Cardiac muscle cell (in vitro differentiated cells and primary cell): ENCODE results near the gene MLLT10. TPM values are rescaled to one million over a fixed set of nuclear protein-coding genes. Genes with fewer than 3 reads are reported as not detected.
A peak's percentile ranks its signal among the peaks of the same experiment; 100 is the strongest.

Source experiments
- DNase-seq, 2 donors: peaks; one replicate each; pipeline versions ENCODE4 v3.0.0 to v3.0.0-alpha.2; 2010 to 2017; ENCODE audit warnings: low read depth in 1 of 2, low spot score in 1 of 2
- H3K27ac ChIP-seq: fragments of 200-600 bp; sonication (generic); 2 replicates; pipeline ENCODE4 v1.5.1; 2016
- H3K27me3 ChIP-seq: fragments of 200-600 bp; sonication (generic); 2 replicates; pipeline ENCODE4 v1.6.0; 2016; ENCODE audit warnings: control low read depth
- H3K36me3 ChIP-seq: fragments of 200-600 bp; sonication (generic); 2 replicates; pipeline ENCODE4 v1.5.1; 2016; ENCODE audit warnings: control low read depth
- H3K4me1 ChIP-seq: fragments of 200-600 bp; sonication (generic); 2 replicates; pipeline ENCODE4 v1.8.1; 2017; ENCODE audit warnings: low read depth, mild to moderate bottlenecking, mixed run types
- H3K4me3 ChIP-seq: fragments of 200-600 bp; sonication (generic); 2 replicates; pipeline ENCODE4 v1.5.1; 2016; ENCODE audit warnings: mild to moderate bottlenecking
- H3K9me3 ChIP-seq: fragments of 200-600 bp; sonication (generic); 2 replicates; pipeline ENCODE4 v1.5.1; 2017; ENCODE audit warnings: low read depth, mild to moderate bottlenecking, control low read depth
- polyA plus RNA-seq: library from polyadenylated mRNA; unstranded; fragments of >200 nt; fragmentation: Nextera tagmentation; extraction: Ambion mirVana; gene quantifications from 2 replicates; pipeline ENCODE4 v1.2.1, GENCODE V29; 2016
- total RNA-seq: library from RNA; depleted of rRNA; stranded (reverse); fragments of >200 nt; gene quantifications from 2 replicates; pipeline ENCODE4 v1.2.3, GENCODE V29; 2016
- TF ChIP-seq, protein P1 (sequence below): IDR thresholded peaks from 2 replicates; pipeline ENCODE4 v1.5.1; 2012; ENCODE audit warnings: low read depth, mild to moderate bottlenecking, low read length

MLLT10 gene
- total and polyA plus RNA-seq, 2 experiments from 2014 or later, result 38.4 to 40.6 TPM

- H3K9me3 ChIP-seq, result no peaks in the 10 kb centered on the region
- no peaks in the 10 kb centered on the region for H3K27me3 ChIP-seq
- H3K4me3 ChIP-seq, result no peak overlapping the region
- TF ChIP-seq, protein P1, sequence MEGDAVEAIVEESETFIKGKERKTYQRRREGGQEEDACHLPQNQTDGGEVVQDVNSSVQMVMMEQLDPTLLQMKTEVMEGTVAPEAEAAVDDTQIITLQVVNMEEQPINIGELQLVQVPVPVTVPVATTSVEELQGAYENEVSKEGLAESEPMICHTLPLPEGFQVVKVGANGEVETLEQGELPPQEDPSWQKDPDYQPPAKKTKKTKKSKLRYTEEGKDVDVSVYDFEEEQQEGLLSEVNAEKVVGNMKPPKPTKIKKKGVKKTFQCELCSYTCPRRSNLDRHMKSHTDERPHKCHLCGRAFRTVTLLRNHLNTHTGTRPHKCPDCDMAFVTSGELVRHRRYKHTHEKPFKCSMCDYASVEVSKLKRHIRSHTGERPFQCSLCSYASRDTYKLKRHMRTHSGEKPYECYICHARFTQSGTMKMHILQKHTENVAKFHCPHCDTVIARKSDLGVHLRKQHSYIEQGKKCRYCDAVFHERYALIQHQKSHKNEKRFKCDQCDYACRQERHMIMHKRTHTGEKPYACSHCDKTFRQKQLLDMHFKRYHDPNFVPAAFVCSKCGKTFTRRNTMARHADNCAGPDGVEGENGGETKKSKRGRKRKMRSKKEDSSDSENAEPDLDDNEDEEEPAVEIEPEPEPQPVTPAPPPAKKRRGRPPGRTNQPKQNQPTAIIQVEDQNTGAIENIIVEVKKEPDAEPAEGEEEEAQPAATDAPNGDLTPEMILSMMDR, result no peak
- peak in 1 of 2 donors; percentile 62 for DNase-seq
- H3K4me1 ChIP-seq, result peaks cover 54% of the 10 kb centered on the region
- no peaks in the 10 kb centered on the region for H3K36me3 ChIP-seq
- peak overlapping the region; percentile 13 for H3K27ac ChIP-seq
These were observed 186.1 kb downstream of the MLLT10 start for GRCh38 chr10:21720090-21720489.

- Histone ChIP-seq H3K36me3 (no peaks in the 10 kb centered on the region), H3K4me1 (peaks cover 47% of the 10 kb centered on the region), H3K9me3 (no peaks in the 10 kb centered on the region), H3K4me3 (no peak overlapping the region), H3K27ac (no peak overlapping the region), H3K27me3 (no peaks in the 10 kb centered on the region)
- DNase-seq, result no peak
- TF ChIP-seq, protein P1, result no peak
These were observed 187.1 kb downstream of the MLLT10 start for GRCh38 chr10:21721000-21721665.

DNA sequence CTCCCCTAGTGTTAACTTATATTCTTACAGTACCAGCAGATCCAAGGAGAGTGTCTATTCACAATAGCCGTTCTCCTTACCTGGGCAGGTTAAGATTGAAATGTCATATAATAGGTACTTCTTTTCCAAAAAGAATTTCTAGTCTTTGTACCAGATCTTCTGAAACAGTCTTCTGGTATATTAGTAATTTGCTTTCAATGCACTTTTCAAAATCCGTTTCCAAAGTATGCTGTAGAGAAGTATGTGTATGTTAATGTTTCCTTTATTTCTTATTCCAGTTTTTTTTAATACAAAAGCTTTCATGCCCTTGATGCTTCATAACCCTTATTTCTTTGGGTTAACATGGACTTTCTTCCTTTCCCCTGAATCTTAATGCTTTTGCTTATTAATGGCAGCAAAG lies 188.2 kb downstream of the MLLT10 start:
- Histone ChIP-seq H3K27ac (no peak overlapping the region), H3K4me3 (no peak overlapping the region), H3K27me3 (no peaks in the 10 kb centered on the region), H3K9me3 (no peaks in the 10 kb centered on the region), H3K4me1 (peaks cover 53% of the 10 kb centered on the region), H3K36me3 (no peaks in the 10 kb centered on the region)
- TF ChIP-seq, protein P1, result no peak
- no peak for DNase-seq

GRCh38 chr10:21724020-21724589 lies 190.1 kb downstream of the MLLT10 start:
- TF ChIP-seq, protein P1, result no peak
- H3K36me3 ChIP-seq, result peaks cover 4% of the 10 kb centered on the region
- H3K4me1 ChIP-seq, result peaks cover 65% of the 10 kb centered on the region
- DNase-seq, result peak in 1 of 2 donors; percentile 50
- no peaks in the 10 kb centered on the region for H3K9me3 ChIP-seq
- H3K27ac ChIP-seq, result peak overlapping the region; percentile 95
- H3K27me3 ChIP-seq, result no peaks in the 10 kb centered on the region
- H3K4me3 ChIP-seq, result no peak overlapping the region

DNA sequence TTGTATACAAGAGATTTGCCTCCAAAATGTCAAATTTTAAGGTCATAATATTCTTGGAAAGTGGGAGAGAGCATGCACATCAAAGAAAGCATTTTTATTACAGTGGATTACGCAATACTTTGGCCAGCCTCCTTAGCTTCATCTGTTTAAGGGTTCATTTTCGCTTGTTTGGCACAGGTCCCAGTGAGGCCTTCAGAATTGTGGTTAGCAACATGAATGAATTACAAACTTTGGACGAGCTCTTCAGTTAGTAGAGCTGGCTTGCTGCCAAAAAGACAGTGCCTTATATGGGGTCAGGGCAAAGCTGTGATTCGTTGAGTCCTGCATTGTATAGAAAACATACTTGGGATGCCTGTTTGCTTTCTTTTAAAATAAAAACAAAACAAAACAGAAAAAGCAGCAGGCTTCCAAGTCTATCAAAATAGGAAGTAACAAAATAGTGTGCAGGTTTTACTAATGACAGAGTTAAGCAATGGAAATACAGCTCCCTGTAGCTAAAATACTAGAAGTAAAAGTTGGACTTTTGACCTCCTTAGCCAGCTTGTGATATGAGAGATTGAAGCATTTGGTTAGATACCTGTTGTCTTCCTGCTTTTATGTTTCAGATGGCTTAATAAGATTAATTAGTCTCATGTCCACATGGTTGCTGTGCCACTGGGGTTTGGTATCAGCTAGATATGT lies 190.8 kb downstream of the MLLT10 start:
- Histone ChIP-seq H3K36me3 (peaks cover 4% of the 10 kb centered on the region), H3K4me3 (no peak overlapping the region), H3K9me3 (no peaks in the 10 kb centered on the region), H3K4me1 (peaks cover 65% of the 10 kb centered on the region), H3K27me3 (no peaks in the 10 kb centered on the region), H3K27ac (peak overlapping the region; percentile 95)
- peak; percentile 97 to 100 for DNase-seq
- TF ChIP-seq, protein P1, result no peak
